BE2C (cell line): ENCODE results near the gene ACTR5.

Source experiments
- DNase-seq: peaks from one replicate; pipeline ENCODE4 v3.0.0-alpha.2; 2020
- H3K27me3 ChIP-seq: fragments of 250-450 bp; sonication (Bioruptor Pico); 2 replicates; pipeline ENCODE4 v1.5.1; 2020; ENCODE audit warnings: mild to moderate bottlenecking
- H3K36me3 ChIP-seq: fragments of 250-450 bp; sonication (Bioruptor Pico); 2 replicates; pipeline ENCODE4 v1.5.1; 2020; ENCODE audit warnings: mild to moderate bottlenecking
- H3K4me1 ChIP-seq: fragments of 250-450 bp; sonication (Bioruptor Pico); 2 replicates; pipeline ENCODE4 v1.5.1; 2020
- H3K4me3 ChIP-seq: 2 replicates; pipeline ENCODE4 v1.5.1; 2011; ENCODE audit warnings: low read depth, low read length
- H3K9me3 ChIP-seq: fragments of 250-450 bp; sonication (Bioruptor Pico); 2 replicates; pipeline ENCODE4 v1.5.1; 2020
- TF ChIP-seq, protein P1 (sequence below): IDR thresholded peaks from 2 replicates; pipeline ENCODE4 v1.5.1; 2012; ENCODE audit warnings: mild to moderate bottlenecking, low read depth, low read length

Gene ACTR5

DNA sequence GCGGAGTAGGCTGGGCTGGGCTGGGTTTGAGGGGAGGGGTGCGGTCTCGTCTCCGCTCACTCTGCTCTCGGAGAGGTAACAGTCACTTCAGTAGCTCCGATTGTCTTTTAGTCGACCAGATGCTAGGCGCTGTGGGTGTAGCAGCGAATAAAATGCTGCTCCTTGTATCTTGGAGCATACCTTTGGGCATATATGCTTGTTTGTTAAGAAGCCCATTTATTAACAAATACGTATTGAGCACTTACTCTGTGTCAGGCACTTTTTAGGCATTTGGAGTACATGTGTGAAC, 545 bp downstream of the ACTR5 start:
- peaks cover 5% of the 10 kb centered on the region for H3K36me3 ChIP-seq
- H3K4me1 ChIP-seq: peaks cover 6% of the 10 kb centered on the region; the same call in 1 of the 2 replicates
- no peaks in the 10 kb centered on the region for H3K9me3 ChIP-seq
- no peak for DNase-seq
- TF ChIP-seq, protein P1, sequence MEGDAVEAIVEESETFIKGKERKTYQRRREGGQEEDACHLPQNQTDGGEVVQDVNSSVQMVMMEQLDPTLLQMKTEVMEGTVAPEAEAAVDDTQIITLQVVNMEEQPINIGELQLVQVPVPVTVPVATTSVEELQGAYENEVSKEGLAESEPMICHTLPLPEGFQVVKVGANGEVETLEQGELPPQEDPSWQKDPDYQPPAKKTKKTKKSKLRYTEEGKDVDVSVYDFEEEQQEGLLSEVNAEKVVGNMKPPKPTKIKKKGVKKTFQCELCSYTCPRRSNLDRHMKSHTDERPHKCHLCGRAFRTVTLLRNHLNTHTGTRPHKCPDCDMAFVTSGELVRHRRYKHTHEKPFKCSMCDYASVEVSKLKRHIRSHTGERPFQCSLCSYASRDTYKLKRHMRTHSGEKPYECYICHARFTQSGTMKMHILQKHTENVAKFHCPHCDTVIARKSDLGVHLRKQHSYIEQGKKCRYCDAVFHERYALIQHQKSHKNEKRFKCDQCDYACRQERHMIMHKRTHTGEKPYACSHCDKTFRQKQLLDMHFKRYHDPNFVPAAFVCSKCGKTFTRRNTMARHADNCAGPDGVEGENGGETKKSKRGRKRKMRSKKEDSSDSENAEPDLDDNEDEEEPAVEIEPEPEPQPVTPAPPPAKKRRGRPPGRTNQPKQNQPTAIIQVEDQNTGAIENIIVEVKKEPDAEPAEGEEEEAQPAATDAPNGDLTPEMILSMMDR: no peak
- no peaks in the 10 kb centered on the region for H3K27me3 ChIP-seq
- peak overlapping the region; percentile 92 for H3K4me3 ChIP-seq

DNA sequence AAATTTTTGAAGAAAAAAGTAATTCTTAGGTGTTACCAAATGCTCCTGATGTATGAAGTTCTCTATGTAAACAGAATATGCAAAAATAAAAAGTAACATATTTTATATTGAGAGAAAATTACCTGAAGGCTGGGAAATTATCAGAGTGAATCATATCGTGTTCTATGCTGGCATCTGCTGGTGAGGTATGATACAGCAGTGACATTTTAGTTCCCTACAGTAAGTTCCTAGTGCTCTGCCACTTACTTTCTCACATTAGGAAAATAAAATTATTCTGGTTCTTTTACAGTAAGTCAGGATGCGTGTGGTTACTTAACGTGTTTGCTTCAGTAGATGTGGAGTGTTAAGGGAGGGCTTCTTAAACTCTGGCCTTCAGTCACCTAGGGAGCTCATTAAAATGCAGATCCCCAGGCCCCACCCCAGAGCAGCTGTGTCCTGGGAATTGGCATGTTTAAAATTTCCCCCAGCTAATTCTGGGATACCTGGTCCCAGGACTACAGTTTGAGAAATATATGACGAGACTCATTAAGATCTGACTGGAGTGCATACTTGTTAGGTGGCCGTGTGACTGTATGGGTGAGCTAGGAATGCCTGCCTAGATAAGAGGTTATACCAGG, 3.2 kb downstream of the ACTR5 start:
- H3K36me3 ChIP-seq: peaks cover 22% of the 10 kb centered on the region
- TF ChIP-seq, protein P1: peak; percentile 84

DNA sequence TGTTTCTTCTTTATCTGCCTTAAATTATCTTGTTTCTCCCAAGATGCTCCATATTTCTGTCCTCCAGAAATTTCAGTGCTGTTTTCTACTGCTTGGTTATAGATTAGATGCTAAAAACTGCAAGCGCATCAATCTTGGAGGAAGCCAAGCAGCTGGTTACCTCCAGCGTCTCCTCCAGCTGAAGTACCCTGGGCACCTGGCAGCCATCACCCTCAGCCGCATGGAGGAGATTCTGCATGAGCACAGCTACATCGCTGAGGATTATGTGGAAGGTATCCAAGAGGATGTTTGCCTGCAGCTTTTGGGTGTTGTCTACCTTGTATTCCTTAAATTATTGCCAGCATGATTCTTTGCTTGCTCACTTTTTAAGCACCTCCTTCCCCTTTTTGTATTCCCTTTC, 3.8 kb downstream of the ACTR5 start:
- TF ChIP-seq, protein P1: no peak
- Histone ChIP-seq H3K27me3 (no peaks in the 10 kb centered on the region), H3K36me3 (peaks cover 28% of the 10 kb centered on the region), H3K9me3 (no peaks in the 10 kb centered on the region), H3K4me3 (no peak overlapping the region), H3K4me1 (peaks cover 6% of the 10 kb centered on the region; the same call in 1 of the 2 replicates)
- no peak for DNase-seq

More for the DNA sequence above, 3.2 kb downstream of the ACTR5 start:
- no peaks in the 10 kb centered on the region for H3K9me3 ChIP-seq
- DNase-seq: no peak
- H3K4me1 ChIP-seq: peaks cover 6% of the 10 kb centered on the region; the same call in 1 of the 2 replicates
- no peaks in the 10 kb centered on the region for H3K27me3 ChIP-seq
- H3K4me3 ChIP-seq: no peak overlapping the region

DNA sequence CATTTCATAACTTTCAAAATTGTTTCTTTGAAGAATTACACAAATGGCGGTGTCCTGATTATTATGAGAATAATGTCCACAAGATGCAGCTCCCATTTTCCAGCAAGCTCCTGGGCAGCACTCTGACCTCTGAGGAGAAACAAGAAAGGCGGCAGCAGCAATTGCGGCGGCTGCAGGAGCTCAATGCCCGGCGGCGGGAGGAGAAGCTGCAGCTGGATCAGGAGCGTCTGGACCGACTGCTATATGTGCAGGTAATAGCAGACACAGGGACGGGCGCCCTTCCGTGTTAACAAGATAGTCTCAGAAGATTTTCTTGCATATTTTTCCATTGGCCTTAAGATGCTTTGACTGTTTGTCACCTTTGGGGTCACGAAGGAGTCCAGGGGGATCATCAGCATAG, 6.7 kb downstream of the ACTR5 start:
- H3K36me3 ChIP-seq: peaks cover 53% of the 10 kb centered on the region

DNA sequence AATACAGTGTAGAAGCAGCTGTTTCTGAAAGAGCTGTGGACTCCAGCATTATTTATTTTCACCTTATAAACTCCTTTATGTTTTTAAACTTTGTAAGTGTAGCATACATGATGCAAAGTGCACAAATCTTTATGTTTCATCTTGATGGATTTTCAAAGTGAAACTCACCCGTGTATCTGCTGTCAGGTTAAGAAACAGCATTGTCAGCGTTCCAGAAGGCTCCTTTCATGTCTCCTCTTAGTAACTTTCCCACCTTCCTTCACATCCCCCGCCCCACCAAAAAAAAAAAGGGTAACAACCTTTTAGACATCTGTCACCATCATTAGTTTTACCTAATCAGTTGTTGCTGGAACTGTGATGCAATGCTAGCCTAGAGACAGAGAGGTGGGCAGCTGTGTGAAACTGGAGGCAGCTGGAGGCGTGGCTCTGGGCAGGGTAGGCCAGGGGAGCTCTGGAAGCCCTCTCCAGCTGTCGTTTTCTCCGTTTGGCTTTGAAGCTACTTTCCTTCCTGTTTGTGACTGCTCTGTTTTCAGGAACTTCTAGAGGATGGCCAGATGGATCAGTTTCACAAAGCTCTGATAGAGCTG, 7.2 kb downstream of the ACTR5 start:
- TF ChIP-seq, protein P1: no peak
- Histone ChIP-seq H3K4me3 (no peak overlapping the region), H3K9me3 (no peaks in the 10 kb centered on the region), H3K27me3 (no peaks in the 10 kb centered on the region), H3K4me1 (no peaks in the 10 kb centered on the region; the same call in 1 of the 2 replicates), H3K36me3 (peaks cover 53% of the 10 kb centered on the region)
- no peak for DNase-seq

More for the DNA sequence above, 6.7 kb downstream of the ACTR5 start:
- TF ChIP-seq, protein P1: no peak
- Histone ChIP-seq H3K4me1 (no peaks in the 10 kb centered on the region; the same call in 1 of the 2 replicates), H3K27me3 (no peaks in the 10 kb centered on the region), H3K9me3 (no peaks in the 10 kb centered on the region), H3K4me3 (no peak overlapping the region)
- no peak for DNase-seq

DNA sequence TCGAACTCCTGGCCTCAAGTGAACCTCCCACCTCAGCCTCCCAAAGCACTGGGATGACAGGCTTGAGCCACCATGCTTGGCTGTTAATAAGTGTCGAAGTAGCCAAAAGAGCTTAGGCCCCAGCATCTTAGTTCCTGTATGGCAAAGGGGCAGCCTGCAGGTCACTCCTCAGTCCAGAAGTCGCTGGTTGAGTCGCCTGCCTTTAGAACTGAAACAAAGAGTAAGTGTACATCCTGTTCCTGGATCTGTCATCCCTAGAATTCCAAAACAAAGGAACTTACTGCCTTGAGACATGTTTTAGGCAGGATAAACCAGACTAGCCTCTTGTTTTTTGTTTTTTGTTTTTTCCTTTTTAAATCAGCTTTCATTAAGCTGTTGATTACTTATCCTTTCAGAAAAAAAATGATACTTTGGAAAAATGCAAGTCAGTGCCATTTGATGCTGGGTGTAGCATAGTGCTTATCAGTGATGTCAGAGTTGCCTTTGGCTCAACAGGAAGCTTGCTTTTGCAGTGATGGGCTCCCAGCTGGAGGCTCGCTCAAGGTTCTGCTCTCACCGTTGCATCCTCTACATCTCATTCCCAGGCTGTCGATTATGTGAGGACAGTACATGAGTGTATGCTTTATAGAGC, 9.0 kb downstream of the ACTR5 start:
- H3K4me1 ChIP-seq: no peaks in the 10 kb centered on the region
- TF ChIP-seq, protein P1: no peak
- no peaks in the 10 kb centered on the region for H3K9me3 ChIP-seq
- DNase-seq: no peak
- H3K4me3 ChIP-seq: no peak overlapping the region
- H3K27me3 ChIP-seq: no peaks in the 10 kb centered on the region
- H3K36me3 ChIP-seq: peaks cover 61% of the 10 kb centered on the region
